ENCODE results near the gene FLRT3.

- TF ChIP-seq CTCF (IDR thresholded peaks at IDR 0.05 in 8 of 11, conservative IDR thresholded peaks at IDR 0.05 in 3 of 11) (no peak), POLR2A (IDR thresholded peaks at IDR 0.05) (no peak), POLR2AphosphoS5 (IDR thresholded peaks at IDR 0.05) (no peak)
Measured at GRCh38 chr20:14385176-14385740, 47.8 kb upstream of the FLRT3 start.

Measured in spleen (tissue), 7 donors.